ENCODE measurements around the gene DMC1.
"Not testable (repeated sequence)": the region's sequence is repeated elsewhere in the genome, so short reads cannot be mapped to it uniquely, and the experiment has no call there.

The DMC1 gene, protein sequence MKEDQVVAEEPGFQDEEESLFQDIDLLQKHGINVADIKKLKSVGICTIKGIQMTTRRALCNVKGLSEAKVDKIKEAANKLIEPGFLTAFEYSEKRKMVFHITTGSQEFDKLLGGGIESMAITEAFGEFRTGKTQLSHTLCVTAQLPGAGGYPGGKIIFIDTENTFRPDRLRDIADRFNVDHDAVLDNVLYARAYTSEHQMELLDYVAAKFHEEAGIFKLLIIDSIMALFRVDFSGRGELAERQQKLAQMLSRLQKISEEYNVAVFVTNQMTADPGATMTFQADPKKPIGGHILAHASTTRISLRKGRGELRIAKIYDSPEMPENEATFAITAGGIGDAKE

DNA sequence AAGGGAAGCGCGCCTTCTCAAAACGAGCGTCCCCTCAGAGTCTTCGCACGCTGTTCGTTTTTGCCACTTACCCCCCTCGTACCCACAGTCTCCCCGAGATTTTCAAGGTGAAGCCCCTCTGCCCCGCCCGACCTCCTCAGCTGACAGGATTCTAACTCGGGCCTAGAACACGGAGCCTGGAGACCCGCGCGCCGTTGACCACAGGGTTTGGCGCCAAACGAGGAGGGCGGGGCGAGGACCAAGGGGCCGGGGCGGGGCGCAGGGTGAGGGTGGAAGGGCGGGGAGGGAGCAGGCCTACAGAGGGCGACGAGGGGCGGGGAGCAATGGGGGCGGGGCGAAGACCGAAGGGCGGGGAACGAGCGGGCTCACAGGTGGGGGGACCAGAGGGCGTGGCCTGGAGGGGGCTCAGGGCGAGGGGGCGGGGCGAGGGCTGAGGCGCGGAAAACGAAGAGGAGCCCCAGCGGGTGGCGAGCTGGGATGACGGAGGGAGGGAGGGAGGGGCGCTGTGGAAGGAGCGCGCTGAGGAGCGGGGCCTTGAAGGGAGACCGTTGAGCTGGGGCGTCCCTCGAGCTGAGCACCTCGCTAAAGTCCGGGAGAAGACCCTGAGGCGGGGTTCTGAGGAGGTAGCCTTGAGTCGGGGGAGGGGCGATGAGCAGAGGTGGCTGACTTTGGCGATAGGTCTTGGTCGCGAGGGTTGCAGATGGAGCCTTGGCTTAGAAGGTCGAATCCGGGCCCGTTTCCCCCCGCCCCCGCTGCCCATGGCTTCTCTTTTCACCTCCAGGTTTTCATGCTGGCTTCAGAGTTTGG is at the start of gene DMC1:
TSS of gene DMC1 (minus strand) at position 212 of the 807 bp plus-strand sequence. CDS start 1,927 bp downstream, outside the sequence.
- Mint-ChIP-seq H3K36me3 (ENCODE audit: insufficient read depth) (peaks cover 3% of the 10 kb centered on the region), H3K27me3 (no peaks in the 10 kb centered on the region), H3K9me3 (no peaks in the 10 kb centered on the region), H3K4me1 (peaks cover 12% of the 10 kb centered on the region), H3K4me3 (peak within 1 kb of the TSS; percentile 83), H3K27ac (ENCODE audit: low read depth) (peak within 1 kb of the TSS; percentile 74)
- ATAC-seq (replicated peaks; ENCODE audit: extremely low read depth, poor library complexity, severe bottlenecking) (peak; percentile 90), DNase-seq (ENCODE audit: low spot score in 2 of 2) (peak; percentile 79 to 82)

DNA sequence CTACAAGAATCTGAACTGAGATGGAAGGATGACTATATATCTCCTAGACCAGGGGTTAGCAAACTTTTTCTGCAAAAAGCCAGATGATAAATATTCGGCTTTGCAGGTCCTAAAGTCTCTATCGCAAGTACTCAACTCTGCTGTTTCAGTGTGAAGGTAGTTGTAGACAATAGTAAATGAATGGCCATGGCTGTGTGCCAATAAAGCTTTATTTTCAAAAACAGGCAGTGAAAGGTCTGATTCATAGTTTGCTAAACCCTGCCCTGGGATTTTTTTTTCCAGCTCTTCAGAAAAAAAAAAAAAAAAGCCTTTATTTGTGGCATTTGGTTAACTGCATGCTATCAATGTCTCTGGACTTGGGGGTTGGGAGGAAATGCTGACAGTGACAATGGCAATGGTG is 48.7 kb upstream of the DMC1 start:
- ATAC-seq (replicated peaks; ENCODE audit: extremely low read depth, poor library complexity, severe bottlenecking) (no peak), DNase-seq (ENCODE audit: low spot score in 2 of 2) (no peak)
- H3K36me3 Mint-ChIP-seq (ENCODE audit: insufficient read depth) = no peaks in the 10 kb centered on the region
- no peaks in the 10 kb centered on the region for H3K4me1 Mint-ChIP-seq
- no peak overlapping the region for H3K27ac Mint-ChIP-seq (ENCODE audit: low read depth)
- H3K4me3 Mint-ChIP-seq = no peak overlapping the region
- H3K9me3 Mint-ChIP-seq = no peaks in the 10 kb centered on the region
- H3K27me3 Mint-ChIP-seq = peaks cover 58% of the 10 kb centered on the region

DNA sequence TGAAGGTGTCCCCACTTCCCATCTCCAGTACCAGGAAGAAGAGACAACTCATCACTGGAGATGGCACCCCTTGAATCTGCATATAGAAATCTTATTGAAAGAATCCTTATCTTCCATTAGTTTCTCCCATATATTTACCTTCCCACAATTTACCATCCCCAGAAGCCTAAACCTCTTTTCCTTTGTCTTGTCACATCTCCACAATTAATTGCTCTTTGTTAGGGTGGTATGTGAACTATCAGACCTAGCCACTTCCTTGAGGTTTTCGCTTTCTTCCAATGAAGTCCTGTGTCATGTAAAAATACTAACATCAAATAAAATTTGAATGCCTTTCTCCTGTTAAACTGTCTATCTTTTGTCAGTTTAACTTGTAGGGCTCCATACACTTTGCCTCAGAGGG is 48.3 kb upstream of the DMC1 start:
- no peaks in the 10 kb centered on the region for H3K9me3 Mint-ChIP-seq
- DNase-seq (ENCODE audit: low spot score in 2 of 2) (no peak), ATAC-seq (replicated peaks; ENCODE audit: extremely low read depth, poor library complexity, severe bottlenecking) (no peak)
- H3K4me3 Mint-ChIP-seq = no peak overlapping the region
- H3K27ac Mint-ChIP-seq (ENCODE audit: low read depth) = no peak overlapping the region
- H3K36me3 Mint-ChIP-seq (ENCODE audit: insufficient read depth) = no peaks in the 10 kb centered on the region
- H3K27me3 Mint-ChIP-seq = peaks cover 58% of the 10 kb centered on the region
- H3K4me1 Mint-ChIP-seq = no peaks in the 10 kb centered on the region

DNA sequence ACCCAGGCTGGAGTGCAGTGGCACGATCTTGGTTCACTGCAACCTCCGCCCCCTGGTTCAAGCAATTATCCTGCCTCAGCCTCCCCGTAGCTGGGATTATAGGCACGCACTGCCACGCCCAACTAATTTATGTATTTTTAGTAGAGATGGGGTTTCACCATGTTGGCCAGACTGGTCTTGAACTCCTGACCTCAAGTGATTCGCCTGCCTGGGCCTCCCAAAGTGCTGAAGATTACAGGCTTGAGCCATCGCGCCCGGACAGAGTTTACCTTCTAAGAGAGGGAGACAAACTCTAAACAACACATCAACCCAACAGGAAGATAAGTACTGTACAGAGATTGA is 45.1 kb upstream of the DMC1 start:
- not testable (repeated sequence) for H3K4me3 Mint-ChIP-seq; ATAC-seq (replicated peaks; ENCODE audit: extremely low read depth, poor library complexity, severe bottlenecking)

DNA sequence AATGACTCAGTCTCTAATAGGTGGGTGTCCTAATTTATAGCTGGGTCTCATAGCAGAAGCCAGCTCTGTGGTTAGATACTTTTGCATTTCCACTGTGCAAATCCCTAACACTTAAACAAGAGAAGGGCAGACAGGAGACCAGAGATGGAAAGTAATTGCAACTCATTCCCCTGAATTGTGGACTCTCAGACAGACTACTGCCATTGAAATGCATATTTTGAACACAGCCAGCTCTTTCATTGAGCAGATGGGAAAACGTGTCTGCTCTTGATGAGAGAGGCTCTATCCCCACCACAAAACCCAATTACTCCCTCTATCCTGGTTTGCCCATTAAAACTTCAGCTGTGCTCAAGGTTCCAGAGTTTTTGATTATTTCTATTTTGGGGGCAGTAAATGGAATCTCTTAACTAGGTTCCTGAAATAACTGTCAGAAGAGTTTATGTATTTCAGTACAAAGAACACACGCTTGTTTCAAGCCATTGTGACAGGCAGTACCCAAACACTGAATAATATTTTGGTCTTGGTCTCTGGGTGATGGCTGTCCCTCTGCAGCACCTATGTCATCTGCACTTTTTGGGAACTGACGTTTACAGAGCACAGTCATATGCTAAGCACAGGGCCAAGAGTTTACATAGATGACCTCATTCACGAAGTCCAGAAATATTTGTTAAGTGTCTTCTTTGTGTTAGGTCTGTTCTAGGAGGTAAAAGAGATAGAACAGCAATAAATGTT is 44.5 kb upstream of the DMC1 start:
- ATAC-seq (replicated peaks; ENCODE audit: extremely low read depth, poor library complexity, severe bottlenecking) (no peak), DNase-seq (ENCODE audit: low spot score in 2 of 2) (no peak)
- no peaks in the 10 kb centered on the region for H3K36me3 Mint-ChIP-seq (ENCODE audit: insufficient read depth)
- H3K27me3 Mint-ChIP-seq = peaks cover 50% of the 10 kb centered on the region
- H3K4me1 Mint-ChIP-seq = no peaks in the 10 kb centered on the region
- H3K9me3 Mint-ChIP-seq = no peaks in the 10 kb centered on the region
- no peak overlapping the region for H3K27ac Mint-ChIP-seq (ENCODE audit: low read depth)
- no peak overlapping the region for H3K4me3 Mint-ChIP-seq

More for the DNA sequence above, 45.1 kb upstream of the DMC1 start:
- H3K4me1 Mint-ChIP-seq; DNase-seq (ENCODE audit: low spot score in 2 of 2); H3K36me3 Mint-ChIP-seq (ENCODE audit: insufficient read depth); H3K9me3 Mint-ChIP-seq; H3K27ac Mint-ChIP-seq (ENCODE audit: low read depth): not testable (repeated sequence)
- H3K27me3 Mint-ChIP-seq = peaks cover 56% of the 10 kb centered on the region

DNA sequence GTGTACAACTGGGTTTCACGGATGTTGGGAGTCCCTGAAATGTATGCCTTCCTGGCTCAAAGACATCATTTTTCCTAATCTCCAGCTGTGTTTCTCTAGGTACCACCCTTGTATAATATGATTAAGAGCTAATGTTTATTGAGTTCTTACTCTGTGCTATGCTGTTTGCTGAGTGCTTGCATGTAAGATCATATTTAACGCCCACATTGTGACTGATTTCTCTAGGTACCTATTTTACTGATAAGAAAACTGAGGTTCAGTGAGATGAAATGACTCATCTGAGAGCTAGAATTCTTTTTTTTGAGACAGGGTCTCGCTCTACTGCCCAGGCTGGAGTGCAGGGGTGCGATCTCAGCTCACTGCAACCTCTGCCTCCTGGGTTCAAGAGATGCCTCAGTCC is 43.6 kb upstream of the DMC1 start:
- Mint-ChIP-seq H3K27me3 (peaks cover 50% of the 10 kb centered on the region), H3K27ac (ENCODE audit: low read depth) (no peak overlapping the region), H3K36me3 (ENCODE audit: insufficient read depth) (no peaks in the 10 kb centered on the region), H3K4me3 (no peak overlapping the region), H3K4me1 (no peaks in the 10 kb centered on the region), H3K9me3 (no peaks in the 10 kb centered on the region)
- ATAC-seq (replicated peaks; ENCODE audit: extremely low read depth, poor library complexity, severe bottlenecking) (no peak), DNase-seq (ENCODE audit: low spot score in 2 of 2) (no peak)

DNA sequence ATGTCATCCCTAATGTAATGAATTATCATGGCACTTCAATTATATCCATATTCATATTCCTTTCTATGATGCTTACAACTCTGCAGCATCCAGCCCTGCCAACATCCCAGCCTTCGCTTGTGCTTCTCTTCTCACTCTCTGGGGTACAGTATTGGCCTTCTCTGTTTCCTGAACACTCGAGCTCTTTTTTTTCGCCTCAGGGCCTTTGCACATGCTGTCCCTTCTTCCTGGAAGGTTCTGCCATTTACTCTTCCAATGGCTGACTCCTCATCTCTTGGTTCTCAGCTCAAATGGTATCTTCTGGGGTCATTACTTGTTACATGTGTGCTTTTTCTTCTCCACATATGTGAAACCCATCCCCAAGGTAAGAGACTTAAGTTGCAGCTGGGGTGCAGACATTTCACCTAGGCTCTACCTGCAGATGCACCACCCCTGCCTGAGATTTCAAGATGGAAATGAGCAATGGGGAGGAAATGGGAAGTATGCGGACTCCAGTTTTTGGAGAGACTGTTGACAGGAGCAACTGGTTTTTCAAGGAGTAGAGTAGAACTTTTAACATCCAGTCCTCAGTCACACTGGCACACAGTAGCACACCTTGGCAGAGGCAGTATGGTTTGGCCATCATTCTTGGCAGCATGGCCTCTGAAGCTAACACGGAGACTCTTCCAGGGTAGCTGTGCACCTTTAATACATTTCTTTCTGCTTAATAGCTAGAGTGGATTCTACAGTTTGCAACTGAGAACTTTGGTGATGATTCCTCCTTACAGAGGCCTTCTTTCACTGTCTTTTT is 42.4 kb upstream of the DMC1 start:
- no peak for DNase-seq (ENCODE audit: low spot score in 2 of 2)
- Mint-ChIP-seq H3K4me1 (no peaks in the 10 kb centered on the region), H3K9me3 (no peaks in the 10 kb centered on the region), H3K4me3 (no peak overlapping the region), H3K27me3 (peaks cover 39% of the 10 kb centered on the region), H3K27ac (ENCODE audit: low read depth) (no peak overlapping the region), H3K36me3 (ENCODE audit: insufficient read depth) (no peaks in the 10 kb centered on the region)
- ATAC-seq (replicated peaks; ENCODE audit: extremely low read depth, poor library complexity, severe bottlenecking) = no peak

DNA sequence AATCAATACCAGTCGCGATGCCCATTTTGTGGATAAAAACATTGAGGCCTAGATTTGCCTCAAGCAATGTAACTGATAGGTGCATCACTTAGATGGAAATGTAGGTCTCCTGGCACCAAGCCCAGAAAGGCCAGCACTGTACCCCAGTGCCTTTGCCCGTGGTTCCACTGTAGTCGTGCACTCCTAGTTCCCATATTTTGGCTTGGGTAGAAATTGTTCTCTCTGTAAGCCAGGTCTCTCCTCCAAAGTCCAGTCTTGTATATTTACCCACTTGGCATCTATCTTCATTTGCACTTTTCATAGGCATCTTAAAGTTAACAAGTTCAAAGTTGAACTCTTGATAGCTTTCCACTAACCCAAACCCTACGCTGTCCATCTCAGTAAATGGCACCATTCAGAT is 41.6 kb upstream of the DMC1 start:
- Mint-ChIP-seq H3K4me1 (no peaks in the 10 kb centered on the region), H3K9me3 (no peaks in the 10 kb centered on the region), H3K27ac (ENCODE audit: low read depth) (no peak overlapping the region), H3K27me3 (peaks cover 30% of the 10 kb centered on the region), H3K4me3 (no peak overlapping the region), H3K36me3 (ENCODE audit: insufficient read depth) (no peaks in the 10 kb centered on the region)
- ATAC-seq (replicated peaks; ENCODE audit: extremely low read depth, poor library complexity, severe bottlenecking) (no peak), DNase-seq (ENCODE audit: low spot score in 2 of 2) (no peak)

DNA sequence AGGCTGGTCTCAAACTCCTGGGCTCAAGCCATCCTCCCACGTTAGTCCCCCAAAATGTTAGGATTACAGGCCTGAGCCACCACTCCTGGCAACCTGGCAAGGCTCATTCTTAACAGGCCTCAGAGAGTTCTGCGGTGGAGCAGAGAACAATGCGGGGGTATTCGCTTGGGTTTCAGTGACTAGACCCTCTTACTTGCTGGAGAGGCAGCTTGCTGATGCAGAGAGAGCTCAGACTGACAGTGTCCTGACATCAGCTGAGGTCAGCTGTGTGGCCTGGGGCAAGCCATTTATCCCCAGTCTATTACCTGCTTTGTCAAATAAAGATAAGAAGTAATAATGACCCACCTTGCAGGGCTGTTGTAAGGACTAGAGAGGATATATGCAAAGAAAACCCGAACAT is 40.3 kb upstream of the DMC1 start:
- H3K9me3 Mint-ChIP-seq = no peaks in the 10 kb centered on the region
- ATAC-seq (replicated peaks; ENCODE audit: extremely low read depth, poor library complexity, severe bottlenecking) = no peak
- H3K27me3 Mint-ChIP-seq = peaks cover 17% of the 10 kb centered on the region
- H3K27ac Mint-ChIP-seq (ENCODE audit: low read depth) = no peak overlapping the region
- H3K4me1 Mint-ChIP-seq = no peaks in the 10 kb centered on the region
- H3K36me3 Mint-ChIP-seq (ENCODE audit: insufficient read depth) = no peaks in the 10 kb centered on the region
- no peak for DNase-seq (ENCODE audit: low spot score in 2 of 2)
- H3K4me3 Mint-ChIP-seq = no peak overlapping the region

DNA sequence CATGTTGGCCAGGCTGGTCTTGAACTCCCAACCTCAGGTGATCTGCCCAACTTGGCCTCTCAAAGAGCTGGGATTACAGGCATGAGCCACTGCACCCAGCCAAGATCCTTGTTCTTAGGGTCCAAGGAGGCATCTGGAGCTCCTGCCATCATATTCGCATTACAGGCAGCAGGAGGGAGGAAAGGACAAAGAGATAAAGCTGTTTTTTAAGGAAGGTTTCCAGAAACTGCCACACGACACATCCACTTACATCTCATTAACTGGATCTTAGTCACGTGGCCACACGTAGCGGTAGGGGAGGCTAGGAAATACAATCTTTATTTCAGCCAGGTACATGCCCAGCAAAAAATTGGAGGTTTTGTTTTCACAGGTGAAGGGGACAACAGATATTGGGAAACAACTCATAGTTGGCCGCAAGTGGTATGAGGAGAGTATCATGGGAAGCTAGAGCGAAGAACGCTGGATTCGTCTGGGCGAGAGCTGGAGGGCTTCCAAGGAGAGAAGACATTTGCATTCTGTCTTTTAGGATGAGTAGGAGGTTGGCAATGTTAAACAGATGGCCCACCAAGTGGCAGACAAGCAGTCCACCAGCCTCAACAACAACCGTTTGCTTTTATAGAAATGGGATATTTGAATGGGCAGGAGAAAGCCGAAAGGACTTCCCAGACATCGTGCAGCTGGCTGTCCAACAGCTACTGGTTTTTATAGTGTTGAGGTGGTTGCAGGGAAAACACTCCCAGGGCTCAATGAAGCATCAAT is 39.2 kb upstream of the DMC1 start:
- Mint-ChIP-seq H3K27me3 (peaks cover 9% of the 10 kb centered on the region), H3K36me3 (ENCODE audit: insufficient read depth) (no peaks in the 10 kb centered on the region), H3K4me1 (no peaks in the 10 kb centered on the region), H3K9me3 (no peaks in the 10 kb centered on the region), H3K27ac (ENCODE audit: low read depth) (no peak overlapping the region), H3K4me3 (no peak overlapping the region)
- ATAC-seq (replicated peaks; ENCODE audit: extremely low read depth, poor library complexity, severe bottlenecking) (no peak), DNase-seq (ENCODE audit: low spot score in 2 of 2) (no peak)

DNA sequence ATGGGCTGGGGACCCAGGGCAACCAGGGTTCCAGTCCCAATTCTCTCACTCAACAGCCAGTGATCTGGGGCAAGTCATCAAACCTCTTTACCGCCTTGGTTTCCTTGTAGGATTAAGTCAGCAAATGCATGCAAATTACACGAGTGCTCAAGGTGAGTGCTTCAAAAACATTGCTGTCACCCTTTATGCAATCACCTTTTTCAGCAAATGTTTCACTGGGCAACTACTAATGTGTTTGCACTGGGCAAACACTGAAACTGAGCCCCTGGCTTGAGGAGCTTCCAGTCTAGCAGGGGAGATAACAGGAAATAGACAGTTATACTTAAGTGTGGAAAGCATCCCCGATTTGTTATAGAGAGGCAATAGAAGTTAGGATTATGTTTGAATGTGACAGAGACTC is 37.7 kb upstream of the DMC1 start:
- Mint-ChIP-seq H3K36me3 (ENCODE audit: insufficient read depth) (peaks cover 1% of the 10 kb centered on the region), H3K27me3 (peaks cover 9% of the 10 kb centered on the region), H3K9me3 (no peaks in the 10 kb centered on the region), H3K4me3 (no peak overlapping the region), H3K4me1 (no peaks in the 10 kb centered on the region), H3K27ac (ENCODE audit: low read depth) (no peak overlapping the region)
- no peak for ATAC-seq (replicated peaks; ENCODE audit: extremely low read depth, poor library complexity, severe bottlenecking)
- DNase-seq (ENCODE audit: low spot score in 2 of 2) = no peak

DNA sequence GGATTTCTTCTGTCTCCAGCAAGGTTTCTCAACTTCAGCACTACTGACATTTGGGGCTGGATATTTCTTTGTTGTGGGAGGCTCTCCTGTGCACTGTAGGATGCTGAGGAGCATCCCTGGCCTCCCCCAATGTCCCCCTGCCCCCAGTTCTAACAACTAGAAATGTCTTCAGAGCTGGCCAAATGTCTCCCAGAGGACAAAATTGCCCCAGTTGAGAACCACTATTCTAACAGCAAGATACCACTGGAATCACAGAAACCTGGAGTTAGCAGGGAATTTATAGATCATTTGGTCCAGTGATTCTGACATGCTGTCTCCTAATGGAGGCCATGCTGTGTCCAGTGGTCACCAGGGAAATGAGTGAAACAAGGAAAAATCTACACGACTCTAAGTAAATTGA is 32.2 kb upstream of the DMC1 start:
- Mint-ChIP-seq H3K27me3 (peaks cover 17% of the 10 kb centered on the region), H3K4me1 (no peaks in the 10 kb centered on the region), H3K9me3 (no peaks in the 10 kb centered on the region), H3K27ac (ENCODE audit: low read depth) (no peak overlapping the region), H3K36me3 (ENCODE audit: insufficient read depth) (peaks cover 3% of the 10 kb centered on the region), H3K4me3 (no peak overlapping the region)
- ATAC-seq (replicated peaks; ENCODE audit: extremely low read depth, poor library complexity, severe bottlenecking) (no peak), DNase-seq (ENCODE audit: low spot score in 2 of 2) (no peak)

Measured in central memory CD8-positive, alpha-beta T cell (primary cell).